ENCODE data around the gene POLE2. TPM values are rescaled to one million over a fixed set of nuclear protein-coding genes. Genes with fewer than 3 reads are reported as not detected.
A peak's percentile ranks its signal among the peaks of the same experiment; 100 is the strongest.

The POLE2 gene
- total RNA-seq, 1 donor from 2014 or later = 6.7 TPM

DNA sequence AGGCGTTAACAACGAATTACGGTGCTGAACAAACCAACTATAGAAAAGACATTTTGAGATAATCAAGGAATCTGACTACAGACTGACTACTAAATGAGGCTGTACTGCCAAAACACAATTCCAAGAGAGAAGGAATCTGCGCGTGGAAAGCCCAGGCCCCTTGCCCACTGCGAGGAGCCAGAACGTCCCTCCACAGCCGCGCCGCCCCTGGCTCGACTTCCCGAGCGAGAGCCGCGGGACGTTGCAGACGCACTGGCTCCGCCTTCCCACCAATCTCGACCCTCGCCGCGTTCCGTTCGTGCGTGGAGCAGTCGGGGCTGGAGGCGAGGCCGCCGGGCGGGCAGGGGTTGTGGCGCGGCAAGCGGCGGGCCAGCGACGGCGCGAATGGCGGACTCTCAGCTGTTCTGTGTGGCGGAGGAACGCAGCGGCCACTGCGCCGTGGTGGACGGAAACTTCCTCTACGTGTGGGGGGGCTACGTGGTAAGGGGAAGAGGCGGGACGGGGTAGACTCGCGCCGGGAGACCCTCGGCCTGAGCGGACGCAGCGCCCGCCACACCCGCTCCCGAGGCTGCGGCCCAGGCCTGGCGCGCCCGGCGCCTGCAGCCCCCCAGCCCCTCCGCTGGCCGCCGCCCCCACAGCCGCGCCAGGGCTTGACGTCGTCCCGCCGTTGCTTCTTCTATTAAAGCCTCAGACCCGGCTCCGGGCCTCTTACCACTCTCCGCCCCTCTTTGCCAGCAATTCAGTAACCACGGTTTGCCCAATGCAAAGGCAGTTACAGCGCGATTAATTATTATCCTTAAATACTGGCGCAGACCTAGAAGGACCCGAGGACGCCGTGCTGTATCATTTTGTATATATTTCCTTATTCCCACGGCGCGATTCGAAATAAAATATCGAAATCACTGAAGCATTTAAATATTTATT is 5.1 kb upstream of the POLE2 start, which contains the start of gene KLHDC1:
TSS of gene KLHDC1 (plus strand) at position 310 of the 924 bp plus-strand sequence. CDS start at position 385, 75 bp downstream.
- peak; percentile 62 for DNase-seq (ENCODE audit: low spot score)
- H3K27ac Mint-ChIP-seq (ENCODE audit: unreplicated experiment) = peak within 1 kb of the TSS; percentile 70
- H3K4me1 Mint-ChIP-seq (ENCODE audit: unreplicated experiment) = peaks cover 17% of the 10 kb centered on the region
- H3K27me3 Mint-ChIP-seq (ENCODE audit: unreplicated experiment) = no peaks in the 10 kb centered on the region
- H3K36me3 Mint-ChIP-seq (ENCODE audit: low read depth, unreplicated experiment) = no peaks in the 10 kb centered on the region
- TF ChIP-seq, protein P1, sequence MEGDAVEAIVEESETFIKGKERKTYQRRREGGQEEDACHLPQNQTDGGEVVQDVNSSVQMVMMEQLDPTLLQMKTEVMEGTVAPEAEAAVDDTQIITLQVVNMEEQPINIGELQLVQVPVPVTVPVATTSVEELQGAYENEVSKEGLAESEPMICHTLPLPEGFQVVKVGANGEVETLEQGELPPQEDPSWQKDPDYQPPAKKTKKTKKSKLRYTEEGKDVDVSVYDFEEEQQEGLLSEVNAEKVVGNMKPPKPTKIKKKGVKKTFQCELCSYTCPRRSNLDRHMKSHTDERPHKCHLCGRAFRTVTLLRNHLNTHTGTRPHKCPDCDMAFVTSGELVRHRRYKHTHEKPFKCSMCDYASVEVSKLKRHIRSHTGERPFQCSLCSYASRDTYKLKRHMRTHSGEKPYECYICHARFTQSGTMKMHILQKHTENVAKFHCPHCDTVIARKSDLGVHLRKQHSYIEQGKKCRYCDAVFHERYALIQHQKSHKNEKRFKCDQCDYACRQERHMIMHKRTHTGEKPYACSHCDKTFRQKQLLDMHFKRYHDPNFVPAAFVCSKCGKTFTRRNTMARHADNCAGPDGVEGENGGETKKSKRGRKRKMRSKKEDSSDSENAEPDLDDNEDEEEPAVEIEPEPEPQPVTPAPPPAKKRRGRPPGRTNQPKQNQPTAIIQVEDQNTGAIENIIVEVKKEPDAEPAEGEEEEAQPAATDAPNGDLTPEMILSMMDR (IDR thresholded peaks at IDR 0.05; ENCODE audit: unreplicated experiment) = no peak
- H3K9me3 Mint-ChIP-seq (ENCODE audit: unreplicated experiment) = no peaks in the 10 kb centered on the region
- H3K4me3 Mint-ChIP-seq (ENCODE audit: unreplicated experiment) = peak within 1 kb of the TSS; percentile 90

DNA sequence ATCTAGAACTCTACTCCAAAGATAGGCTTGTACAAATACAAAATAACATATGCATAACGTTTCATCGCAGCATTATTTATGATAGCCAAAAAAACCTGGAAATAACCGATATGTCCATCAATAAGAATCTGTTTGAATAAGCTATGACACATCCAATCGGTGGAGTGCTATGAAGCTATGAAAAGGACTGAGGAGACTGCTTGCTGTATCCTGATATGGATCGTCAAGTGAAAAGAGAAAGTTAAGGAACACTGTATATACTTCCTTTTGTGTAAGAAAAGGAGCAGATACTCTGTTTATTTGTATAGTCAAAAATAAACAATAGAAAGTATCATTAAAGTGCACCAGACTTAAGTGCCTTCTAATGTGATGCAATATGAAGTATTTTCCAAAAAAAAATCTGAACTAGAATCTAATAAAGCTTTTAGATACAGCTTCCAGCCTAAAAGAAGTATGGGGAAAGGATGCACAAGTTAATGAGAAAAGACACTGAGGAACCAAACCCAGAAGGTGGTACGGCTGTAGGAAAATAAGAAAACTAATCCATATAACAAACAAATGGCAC is 4.3 kb upstream of the POLE2 start:
- H3K27me3 Mint-ChIP-seq (ENCODE audit: unreplicated experiment) = no peaks in the 10 kb centered on the region
- H3K36me3 Mint-ChIP-seq (ENCODE audit: low read depth, unreplicated experiment) = peaks cover under 1% of the 10 kb centered on the region
- TF ChIP-seq, protein P1 (IDR thresholded peaks at IDR 0.05; ENCODE audit: unreplicated experiment) = no peak
- DNase-seq (ENCODE audit: low spot score) = no peak
- H3K4me1 Mint-ChIP-seq (ENCODE audit: unreplicated experiment) = peaks cover 17% of the 10 kb centered on the region
- H3K4me3 Mint-ChIP-seq (ENCODE audit: unreplicated experiment) = peak overlapping the region; percentile 83
- H3K9me3 Mint-ChIP-seq (ENCODE audit: unreplicated experiment) = no peaks in the 10 kb centered on the region
- peak overlapping the region; percentile 39 for H3K27ac Mint-ChIP-seq (ENCODE audit: unreplicated experiment)

DNA sequence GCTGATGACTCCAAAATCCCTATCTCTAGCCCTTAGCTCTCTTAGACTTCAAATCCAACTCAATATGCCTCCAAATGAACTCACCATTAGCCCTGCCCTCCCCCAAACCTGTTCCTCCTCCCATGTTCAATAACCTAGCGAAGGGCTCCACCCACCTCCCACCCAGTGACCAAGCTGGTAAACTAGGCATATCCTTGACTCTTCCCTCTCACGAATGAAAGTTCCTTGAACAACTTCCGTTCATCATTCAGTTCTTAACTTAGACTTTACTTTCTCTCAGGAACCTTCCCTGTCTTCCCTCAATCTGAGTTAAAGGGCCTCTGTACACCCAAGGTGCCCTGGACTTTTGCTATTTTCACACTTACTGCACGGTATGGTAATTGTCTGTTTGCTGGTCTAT is 3.0 kb upstream of the POLE2 start:
- TF ChIP-seq, protein P1 (IDR thresholded peaks at IDR 0.05; ENCODE audit: unreplicated experiment) = no peak
- no peak overlapping the region for H3K27ac Mint-ChIP-seq (ENCODE audit: unreplicated experiment)
- no peak for DNase-seq (ENCODE audit: low spot score)
- H3K9me3 Mint-ChIP-seq (ENCODE audit: unreplicated experiment) = no peaks in the 10 kb centered on the region
- H3K36me3 Mint-ChIP-seq (ENCODE audit: low read depth, unreplicated experiment) = peaks cover 4% of the 10 kb centered on the region
- peaks cover 19% of the 10 kb centered on the region for H3K4me1 Mint-ChIP-seq (ENCODE audit: unreplicated experiment)
- no peak overlapping the region for H3K4me3 Mint-ChIP-seq (ENCODE audit: unreplicated experiment)
- H3K27me3 Mint-ChIP-seq (ENCODE audit: unreplicated experiment) = no peaks in the 10 kb centered on the region

DNA sequence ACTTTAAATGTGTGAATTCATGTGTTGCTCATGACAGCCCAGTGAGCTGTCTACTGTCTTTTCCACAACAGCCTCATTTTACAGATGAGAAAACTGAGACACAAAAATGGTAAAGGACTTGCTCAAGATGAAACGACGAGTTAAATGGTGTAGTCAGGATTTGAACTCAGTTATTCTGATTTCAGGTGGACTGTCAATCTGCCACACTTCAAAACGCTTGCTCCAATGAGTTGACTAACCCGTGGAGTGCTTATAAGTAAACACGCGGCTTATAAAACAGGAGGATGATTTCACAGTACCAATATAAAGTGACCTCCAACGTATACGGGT is 652 bp upstream of the POLE2 start:
- H3K9me3 Mint-ChIP-seq (ENCODE audit: unreplicated experiment) = no peaks in the 10 kb centered on the region

More for the DNA sequence above, 652 bp upstream of the POLE2 start:
- Mint-ChIP-seq H3K27me3 (ENCODE audit: unreplicated experiment) (no peaks in the 10 kb centered on the region), H3K4me3 (ENCODE audit: unreplicated experiment) (peak overlapping the region; percentile 88), H3K4me1 (ENCODE audit: unreplicated experiment) (peaks cover 19% of the 10 kb centered on the region), H3K27ac (ENCODE audit: unreplicated experiment) (no peak overlapping the region), H3K36me3 (ENCODE audit: low read depth, unreplicated experiment) (peaks cover 4% of the 10 kb centered on the region)
- TF ChIP-seq, protein P1 (IDR thresholded peaks at IDR 0.05; ENCODE audit: unreplicated experiment) = no peak
- no peak for DNase-seq (ENCODE audit: low spot score)

Measured in endothelial cell (in vitro differentiated cells).